Amniotic stem cell (primary cell): ENCODE data around the gene ADRA2C.

ENCODE experiments used
- DNase-seq: peaks from one replicate; lab custom pipeline; 2025; lab: John Stamatoyannopoulos, UW

Gene ADRA2C

GRCh38 chr4:3777669-3778068 lies 11.5 kb downstream of the ADRA2C start:
- DNase-seq: no peak

- no peak for DNase-seq
Observed at GRCh38 chr4:3779509-3779908, 13.3 kb downstream of the ADRA2C start.

GRCh38 chr4:3780347-3781171 lies 14.4 kb downstream of the ADRA2C start:
- no peak for DNase-seq

- DNase-seq: no peak
Observed at GRCh38 chr4:3781193-3781886, 15.2 kb downstream of the ADRA2C start.

GRCh38 chr4:3781997-3782930 lies 16.1 kb downstream of the ADRA2C start:
- no peak for DNase-seq

- no peak for DNase-seq
Observed at GRCh38 chr4:3783693-3784306, 17.6 kb downstream of the ADRA2C start.

- DNase-seq: no peak
Observed at GRCh38 chr4:3784454-3785291, 18.5 kb downstream of the ADRA2C start.

- no peak for DNase-seq
Observed at GRCh38 chr4:3785292-3785565, 19.0 kb downstream of the ADRA2C start.

- no peak for DNase-seq
Observed at GRCh38 chr4:3786196-3786869, 20.1 kb downstream of the ADRA2C start.

GRCh38 chr4:3787489-3788365 lies 21.5 kb downstream of the ADRA2C start:
- no peak for DNase-seq

- no peak for DNase-seq
Observed at GRCh38 chr4:3788366-3788660, 22.1 kb downstream of the ADRA2C start.

GRCh38 chr4:3789587-3789986 lies 23.4 kb downstream of the ADRA2C start:
- DNase-seq: no peak

GRCh38 chr4:3790006-3790561 lies 23.9 kb downstream of the ADRA2C start:
- no peak for DNase-seq

- DNase-seq: no peak
Observed at GRCh38 chr4:3791256-3791655, 25.1 kb downstream of the ADRA2C start.

- no peak for DNase-seq
Observed at GRCh38 chr4:3791910-3792542, 25.8 kb downstream of the ADRA2C start.

- DNase-seq: no peak
Observed at GRCh38 chr4:3792813-3793212, 26.6 kb downstream of the ADRA2C start.

- DNase-seq: no peak
Observed at GRCh38 chr4:3793545-3793944, 27.4 kb downstream of the ADRA2C start.

- DNase-seq: no peak
Observed at GRCh38 chr4:3796960-3797359, 30.8 kb downstream of the ADRA2C start.
